Occipital lobe (tissue), 2 donors: ENCODE data around the gene TEX52. TPM values are rescaled to one million over a fixed set of nuclear protein-coding genes. Genes with fewer than 3 reads are reported as not detected.

Experiments used
- DNase-seq: peaks from one replicate; lab custom pipeline; 2025; lab: John Stamatoyannopoulos, UW
- total RNA-seq: library from RNA; depleted of rRNA; stranded (reverse); fragments of >200 nt; gene quantifications from one replicate; pipeline ENCODE4 v1.2.3, GENCODE V29; 2014

The TEX52 gene
- total RNA-seq, 1 donor from 2014 or later = not detected

GRCh38 chr12:2833327-2833726 lies 23.5 kb downstream of the TEX52 start:
- no peak for DNase-seq

GRCh38 chr12:2832550-2833127 lies 24.2 kb downstream of the TEX52 start:
- no peak for DNase-seq

GRCh38 chr12:2829275-2829674 lies 27.6 kb downstream of the TEX52 start:
- DNase-seq = no peak

GRCh38 chr12:2826721-2827515 lies 29.9 kb downstream of the TEX52 start:
- DNase-seq = no peak

GRCh38 chr12:2826036-2826435 lies 30.8 kb downstream of the TEX52 start:
- DNase-seq = no peak

- DNase-seq = no peak
Measured at GRCh38 chr12:2825132-2825531, 31.7 kb downstream of the TEX52 start.

GRCh38 chr12:2824541-2824940 lies 32.3 kb downstream of the TEX52 start:
- no peak for DNase-seq

- no peak for DNase-seq
Measured at GRCh38 chr12:2823483-2823882, 33.4 kb downstream of the TEX52 start.

GRCh38 chr12:2820432-2820831 lies 36.4 kb downstream of the TEX52 start:
- DNase-seq = no peak

GRCh38 chr12:2819810-2820209 lies 37.0 kb downstream of the TEX52 start:
- DNase-seq = no peak

GRCh38 chr12:2813214-2814185 lies 43.3 kb downstream of the TEX52 start:
- DNase-seq = no peak

GRCh38 chr12:2812290-2813213 lies 44.3 kb downstream of the TEX52 start, which contains the start of gene ITFG2:
TSS of gene ITFG2 (plus strand) at chr12:2812668. CDS start at chr12:2812761, 93 bp downstream.
- peak; percentile 98 for DNase-seq

- no peak for DNase-seq
Measured at GRCh38 chr12:2811801-2812200, 45.0 kb downstream of the TEX52 start.

GRCh38 chr12:2806700-2807099 lies 50.1 kb downstream of the TEX52 start:
- DNase-seq = no peak

- DNase-seq = no peak
Measured at GRCh38 chr12:2805143-2805520, 51.7 kb downstream of the TEX52 start.

- DNase-seq = peak; percentile 3
Measured at GRCh38 chr12:2804393-2805142, 52.3 kb downstream of the TEX52 start.

- no peak for DNase-seq
Measured at GRCh38 chr12:2803635-2804392, 53.0 kb downstream of the TEX52 start.

- DNase-seq = no peak
Measured at GRCh38 chr12:2801044-2801783, 55.6 kb downstream of the TEX52 start.
